22Rv1 (cell line): ENCODE measurements around the gene AMBRA1.

Experiments used
- H3K27ac ChIP-seq: fragments of 450-650 bp; 2 replicates; pipeline ENCODE4 v1.5.1; 2017
- CTCF ChIP-seq: fragments of 450-650 bp; IDR thresholded peaks from 2 replicates; pipeline ENCODE4 v1.5.1; 2017; ENCODE audit warnings: mild to moderate bottlenecking
- ZFX ChIP-seq: fragments of 450-650 bp; IDR thresholded peaks from 2 replicates; pipeline ENCODE4 v1.6.1; 2017; ENCODE audit warnings: antibody characterized with exemption, borderline replicate concordance

Gene AMBRA1

DNA sequence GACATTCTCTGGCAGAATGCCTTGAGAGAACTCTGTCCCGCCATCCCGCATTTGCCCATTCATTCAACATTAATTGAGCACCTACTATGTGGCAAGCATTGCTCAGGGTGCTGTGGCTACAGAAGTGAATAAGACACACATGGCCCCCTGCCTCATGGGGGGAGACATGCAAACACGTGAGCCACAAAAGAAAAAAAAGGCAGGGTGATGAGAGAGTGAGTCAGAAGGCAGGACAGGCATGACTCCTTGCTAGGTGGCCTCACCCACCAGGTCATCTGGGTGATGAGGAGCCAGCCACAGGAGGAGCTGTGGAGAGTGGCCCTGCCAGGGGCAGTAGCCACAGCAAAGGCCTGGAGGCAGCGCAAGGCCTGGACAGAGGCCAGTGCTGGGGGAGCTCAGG lies 207.1 kb downstream of the AMBRA1 start:
- no peak overlapping the region for H3K27ac ChIP-seq
- TF ChIP-seq ZFX (no peak), CTCF (no peak)

- TF ChIP-seq CTCF (no peak), ZFX (no peak)
- no peak overlapping the region for H3K27ac ChIP-seq
Measured at GRCh38 chr11:46386005-46386578, 207.7 kb downstream of the AMBRA1 start.

GRCh38 chr11:46385169-46386004 lies 208.4 kb downstream of the AMBRA1 start:
- no peak for TF ChIP-seq CTCF
- TF ChIP-seq ZFX = no peak

GRCh38 chr11:46383974-46384701 lies 209.7 kb downstream of the AMBRA1 start:
- peak overlapping the region; percentile 95; the same call in 1 of the 2 replicates for H3K27ac ChIP-seq
- no peak for TF ChIP-seq ZFX
- TF ChIP-seq CTCF = no peak

More at GRCh38 chr11:46385169-46386004, 208.4 kb downstream of the AMBRA1 start:
- 0 out of 2 replicates have a peak overlapping the region, but pooled peaks have one; percentile 95 for H3K27ac ChIP-seq

DNA sequence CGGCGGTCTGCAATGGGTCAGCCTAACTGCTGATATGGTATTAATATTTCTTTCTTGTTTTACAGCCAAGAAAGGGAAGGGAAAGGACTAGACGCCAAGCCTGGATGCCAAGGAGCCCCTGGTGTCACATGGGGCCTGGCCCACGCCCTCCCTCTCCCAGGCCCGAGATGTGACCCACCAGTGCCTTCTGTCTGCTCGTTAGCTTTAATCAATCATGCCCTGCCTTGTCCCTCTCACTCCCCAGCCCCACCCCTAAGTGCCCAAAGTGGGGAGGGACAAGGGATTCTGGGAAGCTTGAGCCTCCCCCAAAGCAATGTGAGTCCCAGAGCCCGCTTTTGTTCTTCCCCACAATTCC lies 210.4 kb downstream of the AMBRA1 start:
- H3K27ac ChIP-seq = peak overlapping the region; percentile 95
- TF ChIP-seq ZFX (no peak), CTCF (peak; percentile 56)

DNA sequence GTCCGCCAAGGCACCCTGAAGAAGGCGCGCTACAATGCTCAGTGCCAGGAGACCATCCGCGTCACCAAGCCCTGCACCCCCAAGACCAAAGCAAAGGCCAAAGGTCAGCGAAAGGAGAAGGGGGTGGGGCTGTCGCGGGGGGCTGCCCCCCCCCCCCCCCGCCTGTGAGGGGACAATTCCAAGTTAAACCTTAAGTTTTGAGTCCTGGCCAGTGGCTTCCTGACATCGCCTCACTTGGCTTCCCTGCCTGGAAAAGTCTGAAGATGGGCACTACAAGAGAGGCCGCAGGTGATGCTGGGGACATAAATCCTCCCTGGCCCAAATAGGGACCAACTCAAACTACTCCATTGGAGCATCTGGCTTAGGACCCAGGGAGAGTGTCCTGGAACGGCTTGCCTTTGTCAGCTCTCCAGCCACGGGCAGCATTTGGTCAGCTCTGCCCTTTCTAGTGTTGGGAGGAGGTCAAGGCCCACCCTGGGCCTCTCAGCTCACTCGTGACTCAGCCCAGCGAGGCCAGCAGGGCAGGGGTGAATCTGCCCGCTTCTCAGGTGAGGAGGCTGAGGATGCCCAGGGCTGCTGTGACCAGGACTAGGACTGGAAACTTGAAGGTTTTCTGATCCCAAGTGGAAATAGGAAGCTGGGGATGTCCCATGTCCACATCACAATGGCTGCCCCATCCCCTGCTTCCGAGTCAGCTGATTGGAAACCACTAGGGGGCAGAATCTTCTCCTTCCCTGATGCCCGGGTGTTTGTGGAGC lies 211.0 kb downstream of the AMBRA1 start:
- peak overlapping the region; percentile 95 for H3K27ac ChIP-seq
- no peak for TF ChIP-seq ZFX
- peak; percentile 82 for TF ChIP-seq CTCF
